ENCODE results near the gene FOXK1.

- TF ChIP-seq ATF3 (IDR thresholded peaks at IDR 0.05) (no peak), ATF3 (CRISPR knock-in tag; conservative IDR thresholded peaks at IDR 0.05) (no peak), ZNF740 (CRISPR knock-in tag; IDR thresholded peaks at IDR 0.05) (no peak), ZNF740 (tag; IDR thresholded peaks at IDR 0.05) (no peak), KLF13 (tag; IDR thresholded peaks at IDR 0.05; ENCODE audit: borderline replicate concordance, low read depth) (no peak), MED1 (CRISPR knock-in tag; IDR thresholded peaks at IDR 0.05; ENCODE audit: borderline replicate concordance) (no peak), CTCF (IDR thresholded peaks at IDR 0.05 in 2 of 3, conservative IDR thresholded peaks at IDR 0.05 in 1 of 3; ENCODE audit: insufficient read depth in 2 of 3, low read depth in 1 of 3, low read length in 3 of 3) (no peak)
Observed at GRCh38 chr7:4657640-4658417, 24.3 kb upstream of the FOXK1 start.

Measured in K562 (cell line).